ENCODE data around the gene PDE7B.
"Not testable (repeated sequence)": the region's sequence is repeated elsewhere in the genome, so short reads cannot be mapped to it uniquely, and the experiment has no call there.

PDE7B gene

GRCh38 chr6:136070815-136071214, 219.3 kb downstream of the PDE7B start:
- DNase-seq (ENCODE audit: low spot score) = no peak

- no peak for DNase-seq (ENCODE audit: low spot score)
Observed at GRCh38 chr6:136072691-136073090, 221.2 kb downstream of the PDE7B start.

GRCh38 chr6:136073216-136073615, 221.7 kb downstream of the PDE7B start:
- DNase-seq (ENCODE audit: low spot score) = no peak

- DNase-seq (ENCODE audit: low spot score) = no peak
Observed at GRCh38 chr6:136076496-136076895, 225.0 kb downstream of the PDE7B start.

GRCh38 chr6:136077834-136078576, 226.5 kb downstream of the PDE7B start:
- no peak for DNase-seq (ENCODE audit: low spot score)

GRCh38 chr6:136079701-136080565, 228.4 kb downstream of the PDE7B start:
- DNase-seq (ENCODE audit: low spot score) = no peak

GRCh38 chr6:136083540-136083939, 232.0 kb downstream of the PDE7B start:
- DNase-seq (ENCODE audit: low spot score) = no peak

- DNase-seq (ENCODE audit: low spot score) = no peak
Observed at GRCh38 chr6:136084403-136084802, 232.9 kb downstream of the PDE7B start.

GRCh38 chr6:136085370-136086115, 234.0 kb downstream of the PDE7B start:
- no peak for DNase-seq (ENCODE audit: low spot score)

GRCh38 chr6:136086686-136087085, 235.2 kb downstream of the PDE7B start:
- DNase-seq (ENCODE audit: low spot score) = no peak

GRCh38 chr6:136087986-136088385, 236.5 kb downstream of the PDE7B start:
- no peak for DNase-seq (ENCODE audit: low spot score)

GRCh38 chr6:136088693-136089092, 237.2 kb downstream of the PDE7B start:
- DNase-seq (ENCODE audit: low spot score) = no peak

GRCh38 chr6:136089876-136090275, 238.4 kb downstream of the PDE7B start:
- no peak for DNase-seq (ENCODE audit: low spot score)

- no peak for DNase-seq (ENCODE audit: low spot score)
Observed at GRCh38 chr6:136090929-136091328, 239.4 kb downstream of the PDE7B start.

GRCh38 chr6:136092897-136093296, 241.4 kb downstream of the PDE7B start:
- no peak for DNase-seq (ENCODE audit: low spot score)

- DNase-seq (ENCODE audit: low spot score) = no peak
Observed at GRCh38 chr6:136093835-136094234, 242.3 kb downstream of the PDE7B start.

- no peak for DNase-seq (ENCODE audit: low spot score)
Observed at GRCh38 chr6:136094812-136095211, 243.3 kb downstream of the PDE7B start.

GRCh38 chr6:136095986-136096385, 244.5 kb downstream of the PDE7B start:
- DNase-seq (ENCODE audit: low spot score) = no peak

- no peak for DNase-seq (ENCODE audit: low spot score)
Observed at GRCh38 chr6:136102991-136103688, 251.6 kb downstream of the PDE7B start.

GRCh38 chr6:136103763-136104311, 252.3 kb downstream of the PDE7B start:
- no peak for DNase-seq (ENCODE audit: low spot score)

- DNase-seq (ENCODE audit: low spot score) = no peak
Observed at GRCh38 chr6:136104556-136104955, 253.1 kb downstream of the PDE7B start.

- DNase-seq (ENCODE audit: low spot score) = not testable (repeated sequence)
Observed at GRCh38 chr6:136105797-136106196, 254.3 kb downstream of the PDE7B start.

Measured in germinal center (tissue), 1 donor.